ENCODE data around the gene PTPN21.

PTPN21 gene

DNA sequence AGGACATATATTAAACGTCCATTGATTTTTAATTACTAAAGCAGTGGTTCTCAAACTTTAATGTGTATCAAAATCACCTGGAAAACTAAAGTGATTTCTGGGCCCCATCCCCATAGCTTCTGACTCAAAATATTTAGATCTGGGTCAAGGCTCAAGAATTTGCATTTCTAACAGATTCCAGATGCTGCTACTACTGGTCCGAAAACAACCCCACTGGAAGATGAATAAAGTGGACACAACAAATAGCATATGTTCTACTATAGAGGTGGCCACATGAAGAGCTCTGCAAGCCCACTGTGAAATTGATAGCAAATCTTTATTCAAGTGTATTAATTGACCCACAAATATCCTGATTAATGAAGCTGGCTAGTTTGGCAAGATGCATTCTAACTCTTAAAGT lies 99.9 kb downstream of the PTPN21 start:
- no peak for DNase-seq

GRCh38 chr14:88452231-88452630 lies 102.6 kb downstream of the PTPN21 start:
- no peak for DNase-seq

DNA sequence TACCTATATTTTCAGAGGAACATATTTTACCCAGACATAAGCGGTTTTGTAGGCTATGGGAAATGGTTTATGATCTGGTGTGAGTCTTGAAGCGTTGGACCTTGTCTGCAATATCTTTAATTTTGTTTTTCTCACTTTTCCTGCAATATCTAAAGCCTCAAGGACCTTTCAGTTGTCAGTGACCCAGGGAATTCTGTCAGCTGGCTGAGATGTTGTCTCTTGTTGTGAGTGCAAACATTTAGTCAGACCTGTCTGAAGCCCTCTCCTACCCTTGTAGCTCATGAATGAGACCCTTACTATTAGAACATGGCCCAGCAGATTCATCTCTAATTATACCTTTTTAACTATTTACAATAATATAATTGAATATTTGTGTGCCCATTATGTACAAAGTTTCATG lies 115.7 kb downstream of the PTPN21 start:
- DNase-seq = no peak

DNA sequence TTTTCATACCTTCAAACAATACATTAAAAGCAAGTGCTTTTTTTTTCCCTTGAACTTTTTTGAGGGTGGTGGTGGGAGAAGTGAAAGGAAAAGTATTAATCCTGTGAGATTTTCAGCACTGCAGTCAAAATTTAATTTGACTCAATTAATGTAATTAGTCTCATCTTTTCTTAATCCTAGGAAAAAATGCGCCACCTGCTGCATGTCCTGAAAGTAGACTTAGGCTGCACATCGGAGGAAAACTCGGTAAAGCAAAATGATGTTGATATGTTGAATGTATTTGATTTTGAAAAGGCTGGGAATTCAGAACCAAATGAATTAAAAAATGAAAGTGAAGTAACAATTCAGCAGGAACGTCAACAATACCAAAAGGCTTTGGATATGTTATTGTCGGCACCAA lies 117.1 kb downstream of the PTPN21 start:
- DNase-seq = no peak

DNA sequence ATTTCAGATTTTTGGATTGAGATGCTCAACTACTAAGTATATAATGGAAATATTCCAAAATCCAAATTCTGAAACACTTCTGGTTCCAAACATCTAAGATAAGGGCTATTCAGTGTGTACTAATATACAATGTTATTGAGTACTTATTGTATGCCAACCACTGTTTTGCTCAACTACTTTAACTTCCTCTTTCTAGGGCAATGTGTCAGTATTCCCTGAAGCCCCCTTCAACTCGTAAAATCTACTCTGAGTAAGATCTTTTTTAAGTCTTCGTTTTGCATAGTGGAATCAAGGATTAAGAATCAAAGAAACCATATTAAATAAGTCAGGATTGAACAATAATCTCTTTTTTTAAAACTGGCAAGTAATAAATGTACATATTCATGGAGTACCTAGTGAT lies 123.8 kb downstream of the PTPN21 start:
- DNase-seq = no peak

DNA sequence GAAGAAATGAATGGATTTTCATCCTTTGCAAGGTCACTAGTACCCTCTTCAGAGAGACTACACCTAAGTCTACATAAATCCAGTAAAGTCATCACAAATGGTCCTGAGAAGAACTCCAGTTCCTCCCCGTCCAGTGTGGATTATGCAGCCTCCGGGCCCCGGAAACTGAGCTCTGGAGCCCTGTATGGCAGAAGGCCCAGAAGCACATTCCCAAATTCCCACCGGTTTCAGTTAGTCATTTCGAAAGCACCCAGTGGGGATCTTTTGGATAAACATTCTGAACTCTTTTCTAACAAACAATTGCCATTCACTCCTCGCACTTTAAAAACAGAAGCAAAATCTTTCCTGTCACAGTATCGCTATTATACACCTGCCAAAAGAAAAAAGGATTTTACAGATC lies 128.5 kb downstream of the PTPN21 start:
- DNase-seq = no peak

DNA sequence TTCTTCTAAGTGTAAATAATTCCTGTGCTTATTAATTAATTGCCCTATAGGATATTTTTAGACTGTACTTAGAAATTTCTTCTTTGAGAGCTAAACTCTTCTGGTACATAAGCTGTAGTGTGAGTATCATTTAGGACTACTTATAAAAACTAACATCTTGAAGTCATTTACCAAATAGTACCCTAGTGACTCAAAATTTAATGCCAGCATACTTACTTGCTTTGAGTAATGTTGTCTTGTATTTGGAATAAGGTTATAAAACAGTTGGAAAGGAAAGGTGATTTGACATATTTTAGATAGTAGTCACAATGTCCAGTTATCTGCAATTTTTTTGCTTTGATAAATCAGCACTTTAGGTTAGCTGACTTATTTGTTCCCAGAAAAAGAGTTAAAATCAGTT lies 130.2 kb downstream of the PTPN21 start:
- DNase-seq = no peak

DNA sequence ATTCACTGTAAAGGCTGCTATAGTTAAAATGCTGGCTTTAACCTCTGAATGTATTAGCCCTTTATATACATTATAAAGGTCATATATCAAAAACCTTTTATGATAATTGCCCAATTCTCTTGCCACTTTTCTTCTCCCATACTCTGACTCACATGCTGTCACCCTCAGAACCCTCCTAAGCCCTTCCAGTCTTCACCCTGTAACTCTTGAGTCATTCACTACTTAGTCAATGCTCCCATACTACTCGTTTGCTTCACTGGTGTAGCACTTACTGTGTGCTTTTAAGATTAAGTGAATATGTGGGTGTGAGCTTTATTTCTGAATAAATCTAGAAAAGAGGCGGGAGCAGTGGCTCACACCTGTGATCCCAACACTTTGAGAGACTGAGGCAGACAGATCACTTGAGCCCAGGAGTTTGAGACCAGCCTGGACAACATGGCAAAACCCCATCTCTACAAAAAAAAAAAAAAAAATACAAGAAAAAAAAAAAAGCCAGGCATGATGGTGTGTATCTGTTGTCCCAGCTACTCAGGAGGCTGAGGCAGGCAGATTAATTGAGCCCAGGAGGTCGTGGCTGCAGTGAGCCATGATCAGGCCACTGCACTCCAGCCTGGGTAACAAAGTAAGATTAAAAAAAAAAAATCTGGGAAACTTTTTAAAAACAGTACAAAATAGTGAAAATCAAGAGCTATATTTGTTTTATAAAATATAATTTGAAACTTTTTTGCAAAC lies 131.7 kb downstream of the PTPN21 start:
- DNase-seq = no peak

GRCh38 chr14:88422047-88422446 lies 132.8 kb downstream of the PTPN21 start:
- DNase-seq = no peak

DNA sequence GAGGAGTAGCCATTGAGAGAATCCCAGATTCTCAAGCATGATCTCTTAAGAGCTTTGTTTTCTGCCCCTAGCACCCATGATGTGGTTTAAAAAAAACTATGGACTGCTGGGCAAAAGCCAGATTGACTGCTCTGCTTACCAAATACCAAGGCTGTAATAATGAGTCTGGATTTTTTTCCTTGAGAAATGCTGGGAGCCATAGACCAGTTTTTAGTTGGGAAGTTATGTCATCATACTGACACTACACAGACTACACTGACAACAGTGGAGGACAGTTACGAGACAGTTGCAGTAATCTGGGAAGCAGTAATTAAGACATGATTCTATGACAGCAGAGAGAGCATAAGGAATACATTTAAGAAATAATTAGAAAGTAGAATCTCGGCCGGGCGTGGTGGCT lies 133.5 kb downstream of the PTPN21 start:
- DNase-seq = no peak

DNA sequence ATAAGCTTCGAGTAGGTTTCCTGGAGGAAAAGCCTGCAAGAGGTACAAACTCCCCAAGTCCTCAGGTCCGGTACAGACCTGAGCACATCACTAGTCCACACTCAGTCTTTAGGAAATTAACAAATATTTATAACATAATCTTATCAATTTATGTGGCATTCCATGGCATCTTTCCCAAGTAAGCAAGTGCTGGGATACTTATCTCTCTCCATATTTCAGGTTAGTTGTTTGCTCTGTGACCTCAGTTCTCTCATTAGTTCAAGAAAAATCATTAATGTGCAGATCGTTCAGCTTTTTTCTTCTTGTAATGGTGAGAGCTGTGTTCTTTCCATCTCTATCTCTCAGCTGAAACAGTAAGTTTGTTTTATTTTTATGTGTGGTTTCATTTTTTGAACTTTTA lies 134.6 kb downstream of the PTPN21 start:
- no peak for DNase-seq

DNA sequence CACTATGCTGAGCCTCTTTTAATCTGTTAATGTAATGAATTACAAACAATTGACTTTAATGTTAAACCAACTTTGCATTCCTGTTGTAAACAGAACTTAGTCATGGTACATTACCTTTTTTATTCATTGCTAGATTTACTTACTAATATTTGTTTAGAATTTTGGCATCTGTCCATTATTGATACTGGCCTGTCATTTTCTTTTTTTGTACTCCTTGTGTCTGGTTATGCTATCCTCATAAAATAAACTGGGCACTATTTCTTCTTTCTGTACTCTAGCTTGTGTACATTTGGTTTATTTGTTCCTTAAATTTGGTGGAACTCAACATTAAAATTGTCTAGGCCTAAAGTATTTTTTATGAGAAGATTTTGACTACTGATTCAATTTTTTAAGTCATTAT lies 137.2 kb downstream of the PTPN21 start:
- no peak for DNase-seq

Measured in CD4-positive, alpha-beta T cell treated with Interleukin-12 subunit alpha and Interleukin-12 subunit beta, for 1 hour (primary cell).